ENCODE results near the gene PRKD1. TPM values are rescaled to one million over a fixed set of nuclear protein-coding genes. Genes with fewer than 3 reads are reported as not detected.

PRKD1 gene
- total RNA-seq, 1 experiment from 2014 or later = 2.7 TPM

DNA sequence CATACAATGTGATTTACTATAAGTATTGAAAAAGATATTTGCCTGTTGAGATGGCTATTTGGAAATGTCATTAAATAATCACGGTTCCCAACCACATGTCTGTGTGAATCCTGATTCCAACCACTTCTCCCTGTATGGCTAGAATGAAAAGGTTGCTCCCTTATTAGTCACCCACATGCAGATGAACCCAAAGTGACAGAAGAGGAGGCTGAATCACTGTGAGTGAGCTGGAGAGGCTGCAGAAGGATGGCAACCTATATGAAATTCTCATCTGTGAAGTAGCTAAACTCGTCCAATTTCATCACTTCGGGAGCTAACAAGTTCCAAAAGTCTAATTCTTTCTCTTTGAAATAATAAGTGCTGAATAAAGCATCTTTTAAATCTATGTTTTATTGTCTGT is 300.5 kb downstream of the PRKD1 start:
- Histone ChIP-seq H2BK20ac (ENCODE audit: low read depth, low read length, poor library complexity, severe bottlenecking) (no peak overlapping the region), H3K4me1 (ENCODE audit: insufficient read depth, low read length) (no peaks in the 10 kb centered on the region), H3K4me2 (ENCODE audit: insufficient read depth, insufficient read length, low read length) (no peak overlapping the region), H3K14ac (ENCODE audit: insufficient read depth, low read length) (no peak overlapping the region), H2BK120ac (ENCODE audit: low read depth, low read length, poor library complexity, severe bottlenecking) (no peak overlapping the region), H2BK5ac (ENCODE audit: insufficient read length, low read length) (no peak overlapping the region), H4K5ac (ENCODE audit: insufficient read length, low read depth, low read length) (no peak overlapping the region), H3K27ac (ENCODE audit: insufficient read length, low read depth, low read length) (no peak overlapping the region), H3K23me2 (ENCODE audit: insufficient read length, low read depth, low read length, poor library complexity, severe bottlenecking) (no peaks in the 10 kb centered on the region), H3T11ph (ENCODE audit: low read length) (no peak overlapping the region), H4K91ac (ENCODE audit: insufficient read length, low read depth, low read length) (no peak overlapping the region), H2BK12ac (ENCODE audit: insufficient read length, low read depth, low read length) (no peak overlapping the region), H4K8ac (replicated peaks; ENCODE audit: insufficient read length, low read depth, low read length) (no peak overlapping the region), H3K27me3 (ENCODE audit: insufficient read depth, low read length) (no peaks in the 10 kb centered on the region), H2BK15ac (ENCODE audit: low read depth, low read length) (no peak overlapping the region), H3K56ac (ENCODE audit: insufficient read length, low read depth, low read length) (no peak overlapping the region), H3K79me1 (ENCODE audit: insufficient read depth, low read depth, low read length, poor library complexity, severe bottlenecking) (no peaks in the 10 kb centered on the region), H2AK5ac (ENCODE audit: insufficient read length, low read length) (no peak overlapping the region), H3K9ac (ENCODE audit: extremely low read depth, insufficient read length, low read length) (no peak overlapping the region), H3K9me3 (ENCODE audit: control insufficient read depth, low read depth, low read length) (no peaks in the 10 kb centered on the region), H3K4ac (ENCODE audit: low read depth, low read length) (no peak overlapping the region), H2AFZ (ENCODE audit: low read length) (no peak overlapping the region), H4K20me1 (ENCODE audit: control insufficient read depth, insufficient read depth, insufficient read length) (no peaks in the 10 kb centered on the region), H3K79me2 (ENCODE audit: insufficient read depth, low read length) (no peaks in the 10 kb centered on the region), H3K18ac (ENCODE audit: insufficient read length, low read depth, low read length) (no peak overlapping the region), H3K23ac (ENCODE audit: insufficient read length, low read depth, low read length) (no peak overlapping the region)
- H3K27me3 Mint-ChIP-seq (ENCODE audit: low read depth) = no peaks in the 10 kb centered on the region; the same call in 1 of the 2 replicates
- DNase-seq = no peak
- H3K4me1 Mint-ChIP-seq = peaks cover 0 to 2% of the 10 kb centered on the region in 2 experiments; a peak in 2 of 4 replicates
- H3K9me3 Mint-ChIP-seq = no peaks in the 10 kb centered on the region
- H3K4me3 Mint-ChIP-seq = no peak overlapping the region
- H3K27ac Mint-ChIP-seq = no peak overlapping the region
- H3K36me3 Mint-ChIP-seq (ENCODE audit: insufficient read depth in 1 of 3, low read depth in 3 of 3) = no peaks in the 10 kb centered on the region
- no CpG with 5 or more reads among the region's 3 CpGs for WGBS (ENCODE audit: extremely low coverage, insufficient read length, low lambda C conversion rate)
- TF ChIP-seq, protein P1, sequence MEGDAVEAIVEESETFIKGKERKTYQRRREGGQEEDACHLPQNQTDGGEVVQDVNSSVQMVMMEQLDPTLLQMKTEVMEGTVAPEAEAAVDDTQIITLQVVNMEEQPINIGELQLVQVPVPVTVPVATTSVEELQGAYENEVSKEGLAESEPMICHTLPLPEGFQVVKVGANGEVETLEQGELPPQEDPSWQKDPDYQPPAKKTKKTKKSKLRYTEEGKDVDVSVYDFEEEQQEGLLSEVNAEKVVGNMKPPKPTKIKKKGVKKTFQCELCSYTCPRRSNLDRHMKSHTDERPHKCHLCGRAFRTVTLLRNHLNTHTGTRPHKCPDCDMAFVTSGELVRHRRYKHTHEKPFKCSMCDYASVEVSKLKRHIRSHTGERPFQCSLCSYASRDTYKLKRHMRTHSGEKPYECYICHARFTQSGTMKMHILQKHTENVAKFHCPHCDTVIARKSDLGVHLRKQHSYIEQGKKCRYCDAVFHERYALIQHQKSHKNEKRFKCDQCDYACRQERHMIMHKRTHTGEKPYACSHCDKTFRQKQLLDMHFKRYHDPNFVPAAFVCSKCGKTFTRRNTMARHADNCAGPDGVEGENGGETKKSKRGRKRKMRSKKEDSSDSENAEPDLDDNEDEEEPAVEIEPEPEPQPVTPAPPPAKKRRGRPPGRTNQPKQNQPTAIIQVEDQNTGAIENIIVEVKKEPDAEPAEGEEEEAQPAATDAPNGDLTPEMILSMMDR (conservative IDR thresholded peaks at IDR 0.05) = no peak
